ENCODE results near the gene TAC3.
A peak's percentile ranks its signal among the peaks of the same experiment; 100 is the strongest.
"Not testable (repeated sequence)": the region's sequence is repeated elsewhere in the genome, so short reads cannot be mapped to it uniquely, and the experiment has no call there.

The TAC3 gene

GRCh38 chr12:57004651-57005050 is 11.7 kb downstream of the TAC3 start:
- DNase-seq (ENCODE audit: low read depth): no peak

DNA sequence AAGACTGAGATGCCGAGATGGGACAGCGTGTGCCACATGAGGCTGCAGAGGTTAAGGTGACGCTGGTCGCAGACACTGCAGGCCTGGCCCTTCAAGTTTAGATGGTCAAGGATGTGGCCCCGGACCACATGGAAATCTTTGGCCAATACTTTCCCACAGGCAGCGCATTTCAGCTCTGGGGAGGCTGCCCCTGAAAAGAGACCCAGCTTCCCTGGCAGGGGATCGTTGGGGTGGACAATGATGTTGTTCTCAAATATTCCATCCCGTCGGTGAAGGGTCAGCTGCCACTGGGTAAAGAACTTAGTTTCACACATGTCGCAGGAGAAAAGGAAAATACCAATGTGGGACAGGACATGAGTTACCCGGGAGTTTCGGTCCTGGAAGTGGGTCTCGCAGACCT is 12.9 kb downstream of the TAC3 start:
- no peak for DNase-seq (ENCODE audit: low read depth)

DNA sequence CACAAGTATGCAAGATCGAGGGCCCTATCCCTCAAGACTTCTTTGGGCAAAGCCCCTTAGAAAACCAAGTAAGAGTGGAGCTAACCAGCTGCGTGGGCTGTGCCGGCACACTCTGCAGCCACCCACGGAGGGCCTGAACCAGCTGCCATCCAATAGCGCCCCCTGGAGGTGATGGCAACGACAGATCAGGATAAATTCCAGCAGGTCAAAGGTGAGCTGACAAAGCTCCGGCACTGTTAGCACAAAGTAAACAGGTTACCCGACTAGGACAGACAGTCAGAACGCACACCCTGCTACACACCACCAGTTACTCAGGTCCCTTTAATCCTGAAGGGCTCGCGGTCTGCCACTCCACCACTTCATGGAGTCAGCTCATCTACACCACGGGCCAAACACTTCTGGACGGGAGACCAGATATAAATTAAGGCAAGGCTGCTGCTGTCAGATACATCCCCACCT is 14.9 kb downstream of the TAC3 start:
- peak; percentile 51 for DNase-seq (ENCODE audit: low read depth)

DNA sequence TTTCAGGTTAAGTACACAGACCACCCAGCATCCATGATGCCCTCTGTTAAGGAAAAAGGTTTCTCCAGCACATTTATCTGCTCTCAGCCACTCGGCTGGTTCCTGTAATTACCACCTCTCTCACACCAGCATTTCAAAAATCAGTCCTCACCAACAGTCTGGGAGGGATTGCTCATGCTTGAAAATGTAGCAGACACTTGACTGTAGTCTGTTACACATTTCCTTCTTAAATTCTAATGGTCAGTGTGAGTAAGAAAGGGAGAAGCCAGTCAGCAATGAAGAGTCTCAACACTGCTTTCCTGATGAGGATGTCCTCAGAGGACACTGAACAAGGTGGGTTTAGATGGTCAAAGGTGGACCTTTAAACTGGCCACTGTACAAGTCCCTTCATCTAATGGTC is 15.9 kb downstream of the TAC3 start:
- DNase-seq (ENCODE audit: low read depth): no peak

- DNase-seq (ENCODE audit: low read depth): no peak
Observed at GRCh38 chr12:56999456-56999855, 16.9 kb downstream of the TAC3 start.

GRCh38 chr12:56998981-56999380 is 17.3 kb downstream of the TAC3 start:
- no peak for DNase-seq (ENCODE audit: low read depth)

- DNase-seq (ENCODE audit: low read depth): no peak
Observed at GRCh38 chr12:56998316-56998715, 18.0 kb downstream of the TAC3 start.

DNA sequence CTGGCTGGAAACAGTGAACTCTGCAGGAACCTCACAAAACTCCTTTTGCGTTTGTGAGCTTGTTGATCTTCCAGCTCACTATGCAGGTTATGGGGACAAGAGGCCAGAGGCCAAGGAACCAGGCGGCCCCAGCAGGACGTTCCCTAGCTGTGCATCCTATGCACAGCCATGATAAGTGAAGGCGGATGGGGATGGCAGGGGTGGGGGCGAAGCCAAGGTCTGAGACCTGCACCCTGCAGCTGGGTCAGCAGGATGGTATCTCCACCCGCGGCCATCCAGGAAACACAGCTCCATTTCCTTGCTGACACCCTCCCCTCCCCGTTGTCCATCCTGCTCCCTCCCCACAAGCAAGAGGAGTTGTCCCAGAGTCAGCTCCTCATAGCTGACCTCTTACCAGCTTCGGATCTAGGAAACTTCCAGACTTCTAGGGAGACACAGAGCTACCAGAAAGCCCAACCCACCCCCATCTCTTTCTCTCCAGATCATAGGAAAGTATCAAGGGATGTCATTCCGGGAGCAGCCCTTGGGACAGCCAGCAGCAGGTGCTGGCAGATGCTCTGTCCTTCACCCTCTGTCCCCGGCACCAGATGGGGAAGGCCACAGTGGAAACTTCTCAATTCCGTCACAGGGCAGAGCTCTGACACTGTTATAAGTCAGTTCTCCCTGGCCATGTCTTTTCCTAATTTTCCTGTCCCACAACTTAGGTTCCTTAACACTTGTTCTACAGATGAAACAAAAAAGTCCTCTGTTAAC is 19.4 kb downstream of the TAC3 start:
- no peak for DNase-seq (ENCODE audit: low read depth)

- no peak for DNase-seq (ENCODE audit: low read depth)
Observed at GRCh38 chr12:56995930-56996496, 20.3 kb downstream of the TAC3 start.

DNA sequence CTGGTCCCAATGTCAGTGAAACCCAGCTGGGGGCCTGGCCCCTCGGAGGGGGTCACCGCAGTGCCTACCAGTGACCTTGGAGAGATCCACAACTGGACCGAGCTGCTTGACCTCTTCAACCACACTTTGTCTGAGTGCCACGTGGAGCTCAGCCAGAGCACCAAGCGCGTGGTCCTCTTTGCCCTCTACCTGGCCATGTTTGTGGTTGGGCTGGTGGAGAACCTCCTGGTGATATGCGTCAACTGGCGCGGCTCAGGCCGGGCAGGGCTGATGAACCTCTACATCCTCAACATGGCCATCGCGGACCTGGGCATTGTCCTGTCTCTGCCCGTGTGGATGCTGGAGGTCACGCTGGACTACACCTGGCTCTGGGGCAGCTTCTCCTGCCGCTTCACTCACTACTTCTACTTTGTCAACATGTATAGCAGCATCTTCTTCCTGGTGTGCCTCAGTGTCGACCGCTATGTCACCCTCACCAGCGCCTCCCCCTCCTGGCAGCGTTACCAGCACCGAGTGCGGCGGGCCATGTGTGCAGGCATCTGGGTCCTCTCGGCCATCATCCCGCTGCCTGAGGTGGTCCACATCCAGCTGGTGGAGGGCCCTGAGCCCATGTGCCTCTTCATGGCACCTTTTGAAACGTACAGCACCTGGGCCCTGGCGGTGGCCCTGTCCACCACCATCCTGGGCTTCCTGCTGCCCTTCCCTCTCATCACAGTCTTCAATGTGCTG is 21.0 kb downstream of the TAC3 start:
- no peak for DNase-seq (ENCODE audit: low read depth)

- DNase-seq (ENCODE audit: low read depth): no peak
Observed at GRCh38 chr12:56994231-56994746, 22.0 kb downstream of the TAC3 start.

- no peak for DNase-seq (ENCODE audit: low read depth)
Observed at GRCh38 chr12:56993346-56993745, 23.0 kb downstream of the TAC3 start.

GRCh38 chr12:56991319-56992246 is 24.7 kb downstream of the TAC3 start:
- no peak for DNase-seq (ENCODE audit: low read depth)

DNA sequence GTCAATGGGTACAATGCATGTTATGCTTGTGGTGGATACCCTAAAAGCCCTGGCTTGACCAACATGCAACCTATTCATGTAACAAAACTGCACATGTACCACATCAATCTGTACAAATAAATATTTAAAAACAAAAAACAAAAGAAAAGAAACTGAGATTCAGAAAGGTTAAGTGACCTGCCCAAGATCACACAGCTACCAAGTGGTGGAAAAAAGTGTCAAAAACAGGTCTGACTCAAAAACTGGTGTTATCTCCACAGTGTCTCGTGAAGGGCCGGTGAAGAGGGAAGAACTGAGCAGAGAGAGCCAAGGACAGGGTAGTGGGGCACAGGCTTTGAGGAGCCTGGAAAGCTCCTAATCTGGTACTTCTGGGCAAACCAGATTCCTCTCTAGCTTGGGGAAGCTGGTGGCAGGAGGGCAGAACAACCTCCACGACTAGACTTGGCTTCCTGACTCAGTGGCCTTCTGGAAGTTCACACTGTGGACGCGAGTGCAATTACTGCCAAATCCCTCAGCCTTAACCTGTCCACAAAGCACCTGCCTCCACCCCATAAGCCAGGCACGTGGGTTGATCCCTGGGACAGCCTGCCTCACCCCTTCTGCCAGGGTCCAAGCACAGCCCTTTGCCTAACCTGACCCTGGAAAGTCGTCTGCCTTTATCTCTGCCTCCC is 25.5 kb downstream of the TAC3 start:
- no peak for DNase-seq (ENCODE audit: low read depth)

GRCh38 chr12:56989861-56990610 is 26.3 kb downstream of the TAC3 start:
- no peak for DNase-seq (ENCODE audit: low read depth)

GRCh38 chr12:56988207-56988739 is 28.1 kb downstream of the TAC3 start:
- no peak for DNase-seq (ENCODE audit: low read depth)

DNA sequence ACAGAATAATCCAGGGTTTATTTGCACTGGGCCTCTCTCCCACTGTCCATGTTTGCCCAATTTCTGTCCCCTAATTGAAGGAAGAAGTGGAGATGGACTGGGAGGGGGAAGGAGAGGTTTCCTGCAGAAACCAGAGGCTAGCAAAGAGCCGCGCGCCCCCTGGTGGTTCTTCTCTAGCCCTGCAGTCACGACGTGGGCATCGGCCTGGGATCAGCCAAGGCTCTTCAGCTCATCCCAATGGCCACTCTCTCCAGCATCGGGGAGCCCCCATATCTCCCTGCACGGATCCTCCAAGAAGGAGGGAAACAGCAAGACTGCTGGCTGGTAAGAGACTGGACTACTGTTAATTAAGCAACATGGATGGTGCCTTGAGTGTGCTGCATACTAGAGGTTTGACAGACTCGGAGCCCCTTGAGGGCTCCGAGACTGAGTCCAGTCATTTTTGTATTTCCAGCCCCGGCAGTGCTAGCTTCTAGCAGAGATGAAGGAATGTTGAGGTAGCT is 28.7 kb downstream of the TAC3 start:
- peak; percentile 40 for DNase-seq (ENCODE audit: low read depth)

- DNase-seq (ENCODE audit: low read depth): no peak
Observed at GRCh38 chr12:56987011-56987410, 29.3 kb downstream of the TAC3 start.

- not testable (repeated sequence) for DNase-seq (ENCODE audit: low read depth)
Observed at GRCh38 chr12:56985714-56986113, 30.6 kb downstream of the TAC3 start.

DNA sequence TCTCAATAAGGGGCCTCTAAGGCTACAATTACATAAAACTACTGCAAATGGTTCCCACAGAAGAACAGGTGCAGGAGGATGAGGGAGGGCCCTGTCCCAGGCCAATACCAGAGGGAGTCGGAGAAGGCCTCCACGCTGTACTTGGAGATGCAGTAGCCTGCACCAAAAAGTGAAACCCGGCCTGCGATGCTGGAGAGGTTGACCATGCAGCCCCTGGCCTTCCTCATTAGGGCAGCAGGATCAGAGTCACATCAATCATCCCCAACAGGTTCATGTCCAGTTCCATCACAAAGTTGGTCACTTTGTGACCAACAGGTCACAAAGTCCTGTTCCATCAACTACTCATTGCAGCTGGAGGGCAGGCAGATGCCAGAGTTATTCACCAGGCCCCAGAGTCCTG is 32.9 kb downstream of the TAC3 start:
- DNase-seq (ENCODE audit: low read depth): no peak
